HG03432 (cell line): ENCODE data around the gene CAPN13.

Experiments
- ATAC-seq: cut with Tn5 transposase; IDR thresholded peaks from one replicate; pipeline ENCODE4 v1.9.1; 2021; ENCODE audit warnings: mild to moderate bottlenecking, moderate library complexity; ENCODE audit not compliant: unreplicated experiment

The CAPN13 gene

GRCh38 chr2:30732376-30732775 is 74.9 kb downstream of the CAPN13 start:
- ATAC-seq, result no peak

GRCh38 chr2:30731706-30732105 is 75.5 kb downstream of the CAPN13 start:
- ATAC-seq, result no peak

- ATAC-seq, result no peak
Observed at GRCh38 chr2:30730736-30731647, 76.3 kb downstream of the CAPN13 start.

GRCh38 chr2:30729031-30729430 is 78.2 kb downstream of the CAPN13 start:
- ATAC-seq, result no peak

GRCh38 chr2:30722936-30723725 is 84.1 kb downstream of the CAPN13 start:
- ATAC-seq, result no peak

- no peak for ATAC-seq
Observed at GRCh38 chr2:30721668-30722647, 85.3 kb downstream of the CAPN13 start.

GRCh38 chr2:30721241-30721640 is 86.0 kb downstream of the CAPN13 start:
- ATAC-seq, result no peak

- no peak for ATAC-seq
Observed at GRCh38 chr2:30717081-30717650, 90.1 kb downstream of the CAPN13 start.

GRCh38 chr2:30716123-30716900 is 90.9 kb downstream of the CAPN13 start:
- ATAC-seq, result no peak

GRCh38 chr2:30714811-30715709 is 92.2 kb downstream of the CAPN13 start:
- peak; percentile 43 for ATAC-seq

GRCh38 chr2:30713698-30714097 is 93.5 kb downstream of the CAPN13 start:
- no peak for ATAC-seq

GRCh38 chr2:30711646-30712085 is 95.6 kb downstream of the CAPN13 start:
- peak; percentile 76 for ATAC-seq

GRCh38 chr2:30710461-30710860 is 96.8 kb downstream of the CAPN13 start:
- ATAC-seq, result no peak

- no peak for ATAC-seq
Observed at GRCh38 chr2:30710016-30710415, 97.2 kb downstream of the CAPN13 start.

GRCh38 chr2:30709516-30709915 is 97.7 kb downstream of the CAPN13 start:
- ATAC-seq, result no peak

- no peak for ATAC-seq
Observed at GRCh38 chr2:30708491-30709290, 98.6 kb downstream of the CAPN13 start.

- ATAC-seq, result no peak
Observed at GRCh38 chr2:30707304-30707903, 99.8 kb downstream of the CAPN13 start.
